ENCODE results near the gene UGT1A6. TPM values are rescaled to one million over a fixed set of nuclear protein-coding genes. Genes with fewer than 3 reads are reported as not detected.

UGT1A6 gene
- total RNA-seq, 1 experiment from 2014 or later, result 2.2 TPM

DNA sequence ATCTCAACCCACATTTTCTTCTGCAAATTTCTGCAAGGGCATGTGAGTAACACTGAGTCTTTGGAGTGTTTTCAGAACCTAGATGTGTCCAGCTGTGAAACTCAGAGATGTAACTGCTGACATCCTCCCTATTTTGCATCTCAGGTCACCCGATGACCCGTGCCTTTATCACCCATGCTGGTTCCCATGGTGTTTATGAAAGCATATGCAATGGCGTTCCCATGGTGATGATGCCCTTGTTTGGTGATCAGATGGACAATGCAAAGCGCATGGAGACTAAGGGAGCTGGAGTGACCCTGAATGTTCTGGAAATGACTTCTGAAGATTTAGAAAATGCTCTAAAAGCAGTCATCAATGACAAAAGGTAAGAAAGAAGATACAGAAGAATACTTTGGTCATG lies 75.4 kb downstream of the UGT1A6 start:
- no peak overlapping the region for H3K4me3 ChIP-seq (ENCODE audit: low read length)
- no peak overlapping the region for H3K27ac ChIP-seq (ENCODE audit: low read length)
- ATAC-seq, result no peak
- H2AFZ ChIP-seq (ENCODE audit: low read length), result no peak overlapping the region
- no peaks in the 10 kb centered on the region for H3K36me3 ChIP-seq (ENCODE audit: low read depth, low read length)
- 0 out of 2 replicates have a peak, but pooled peaks cover 4% of the 10 kb centered on the region for H3K9me2 ChIP-seq (replicated peaks; ENCODE audit: low read length)
- no peaks in the 10 kb centered on the region for H3K79me2 ChIP-seq (ENCODE audit: low read length)
- ChIA-PET CTCF (no interaction called here), POLR2A (ENCODE audit: unreplicated experiment) (no interaction called here)
- H3K27me3 ChIP-seq (ENCODE audit: low read length), result no peaks in the 10 kb centered on the region
- peaks cover 19% of the 10 kb centered on the region for H3K4me1 ChIP-seq (ENCODE audit: insufficient read depth, low read length)
- no peaks in the 10 kb centered on the region for H3F3A ChIP-seq (ENCODE audit: low read length, unreplicated experiment)
- no peaks in the 10 kb centered on the region for H3K9me3 ChIP-seq (ENCODE audit: low read length)
- no peak for DNase-seq
- TF ChIP-seq, protein P1, sequence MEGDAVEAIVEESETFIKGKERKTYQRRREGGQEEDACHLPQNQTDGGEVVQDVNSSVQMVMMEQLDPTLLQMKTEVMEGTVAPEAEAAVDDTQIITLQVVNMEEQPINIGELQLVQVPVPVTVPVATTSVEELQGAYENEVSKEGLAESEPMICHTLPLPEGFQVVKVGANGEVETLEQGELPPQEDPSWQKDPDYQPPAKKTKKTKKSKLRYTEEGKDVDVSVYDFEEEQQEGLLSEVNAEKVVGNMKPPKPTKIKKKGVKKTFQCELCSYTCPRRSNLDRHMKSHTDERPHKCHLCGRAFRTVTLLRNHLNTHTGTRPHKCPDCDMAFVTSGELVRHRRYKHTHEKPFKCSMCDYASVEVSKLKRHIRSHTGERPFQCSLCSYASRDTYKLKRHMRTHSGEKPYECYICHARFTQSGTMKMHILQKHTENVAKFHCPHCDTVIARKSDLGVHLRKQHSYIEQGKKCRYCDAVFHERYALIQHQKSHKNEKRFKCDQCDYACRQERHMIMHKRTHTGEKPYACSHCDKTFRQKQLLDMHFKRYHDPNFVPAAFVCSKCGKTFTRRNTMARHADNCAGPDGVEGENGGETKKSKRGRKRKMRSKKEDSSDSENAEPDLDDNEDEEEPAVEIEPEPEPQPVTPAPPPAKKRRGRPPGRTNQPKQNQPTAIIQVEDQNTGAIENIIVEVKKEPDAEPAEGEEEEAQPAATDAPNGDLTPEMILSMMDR (conservative IDR thresholded peaks at IDR 0.05; ENCODE audit: low read depth, low read length), result no peak
- TF ChIP-seq EZH2 (IDR thresholded peaks at IDR 0.05; ENCODE audit: low read length, unreplicated experiment) (no peak), EZH2phosphoT487 (IDR thresholded peaks at IDR 0.05; ENCODE audit: borderline replicate concordance, low read length) (no peak)
- H3K4me2 ChIP-seq (ENCODE audit: low read length), result no peak overlapping the region
- intact Hi-C loops (cut with micrococcal nuclease), result no loop called here
- H4K20me1 ChIP-seq (ENCODE audit: low read length), result no peaks in the 10 kb centered on the region
- BruUV-seq (replicated peaks), result no TSS peak
- H3K9ac ChIP-seq (ENCODE audit: low read length), result no peak overlapping the region

DNA sequence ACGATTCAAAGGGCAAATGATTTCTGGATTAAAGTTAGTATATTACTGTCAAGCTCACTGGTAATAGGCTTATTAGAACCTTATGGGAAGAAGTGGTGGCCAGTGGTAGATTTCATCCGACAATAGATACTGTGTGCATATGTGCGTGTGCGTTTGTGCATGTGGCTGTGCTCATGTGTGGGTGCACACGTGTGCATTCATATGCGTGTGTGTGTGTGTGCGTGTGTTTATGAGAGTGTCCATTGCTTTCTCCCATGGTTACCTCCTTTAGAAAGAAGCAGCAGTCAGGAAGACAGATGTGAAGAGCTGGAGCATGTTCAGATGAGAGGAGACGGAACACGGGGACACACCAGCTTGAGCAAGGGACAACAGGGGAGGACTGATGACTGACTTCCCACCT lies 76.6 kb downstream of the UGT1A6 start:
- Histone ChIP-seq H3F3A (ENCODE audit: low read length, unreplicated experiment) (no peaks in the 10 kb centered on the region), H3K27ac (ENCODE audit: low read length) (no peak overlapping the region), H3K9ac (ENCODE audit: low read length) (no peak overlapping the region), H4K20me1 (ENCODE audit: low read length) (no peaks in the 10 kb centered on the region), H2AFZ (ENCODE audit: low read length) (no peak overlapping the region), H3K9me2 (replicated peaks; ENCODE audit: low read length) (no peaks in the 10 kb centered on the region), H3K27me3 (ENCODE audit: low read length) (no peaks in the 10 kb centered on the region), H3K4me1 (ENCODE audit: insufficient read depth, low read length) (peaks cover 8% of the 10 kb centered on the region), H3K36me3 (ENCODE audit: low read depth, low read length) (no peaks in the 10 kb centered on the region), H3K4me3 (ENCODE audit: low read length) (no peak overlapping the region), H3K4me2 (ENCODE audit: low read length) (no peak overlapping the region), H3K9me3 (ENCODE audit: low read length) (no peaks in the 10 kb centered on the region), H3K79me2 (ENCODE audit: low read length) (no peaks in the 10 kb centered on the region)
- ATAC-seq (no peak), DNase-seq (no peak)
- no TSS peak for BruUV-seq (replicated peaks)
- TF ChIP-seq, protein P1 (conservative IDR thresholded peaks at IDR 0.05; ENCODE audit: low read depth, low read length), result no peak
- TF ChIP-seq EZH2 (IDR thresholded peaks at IDR 0.05; ENCODE audit: low read length, unreplicated experiment) (no peak), EZH2phosphoT487 (IDR thresholded peaks at IDR 0.05; ENCODE audit: borderline replicate concordance, low read length) (no peak)
- POLR2A ChIA-PET (ENCODE audit: unreplicated experiment), result no interaction called here
- CTCF ChIA-PET, result no interaction called here
- intact Hi-C loops (cut with micrococcal nuclease), result no loop called here

DNA sequence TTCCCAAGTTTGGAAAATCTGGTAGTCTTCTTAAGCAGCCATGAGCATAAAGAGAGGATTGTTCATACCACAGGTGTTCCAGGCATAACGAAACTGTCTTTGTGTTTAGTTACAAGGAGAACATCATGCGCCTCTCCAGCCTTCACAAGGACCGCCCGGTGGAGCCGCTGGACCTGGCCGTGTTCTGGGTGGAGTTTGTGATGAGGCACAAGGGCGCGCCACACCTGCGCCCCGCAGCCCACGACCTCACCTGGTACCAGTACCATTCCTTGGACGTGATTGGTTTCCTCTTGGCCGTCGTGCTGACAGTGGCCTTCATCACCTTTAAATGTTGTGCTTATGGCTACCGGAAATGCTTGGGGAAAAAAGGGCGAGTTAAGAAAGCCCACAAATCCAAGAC lies 79.5 kb downstream of the UGT1A6 start:
- ATAC-seq (no peak), DNase-seq (no peak)
- Histone ChIP-seq H3K27ac (ENCODE audit: low read length) (no peak overlapping the region), H3K79me2 (ENCODE audit: low read length) (no peaks in the 10 kb centered on the region), H3K36me3 (ENCODE audit: low read depth, low read length) (no peaks in the 10 kb centered on the region), H3F3A (ENCODE audit: low read length, unreplicated experiment) (no peaks in the 10 kb centered on the region), H3K4me1 (ENCODE audit: insufficient read depth, low read length) (no peaks in the 10 kb centered on the region), H3K9me3 (ENCODE audit: low read length) (no peaks in the 10 kb centered on the region), H4K20me1 (ENCODE audit: low read length) (no peaks in the 10 kb centered on the region), H3K4me3 (ENCODE audit: low read length) (no peak overlapping the region), H2AFZ (ENCODE audit: low read length) (no peak overlapping the region), H3K27me3 (ENCODE audit: low read length) (no peaks in the 10 kb centered on the region), H3K9ac (ENCODE audit: low read length) (no peak overlapping the region), H3K4me2 (ENCODE audit: low read length) (no peak overlapping the region), H3K9me2 (replicated peaks; ENCODE audit: low read length) (no peaks in the 10 kb centered on the region)
- TF ChIP-seq EZH2 (IDR thresholded peaks at IDR 0.05; ENCODE audit: low read length, unreplicated experiment) (no peak), EZH2phosphoT487 (IDR thresholded peaks at IDR 0.05; ENCODE audit: borderline replicate concordance, low read length) (no peak)
- TF ChIP-seq, protein P1 (conservative IDR thresholded peaks at IDR 0.05; ENCODE audit: low read depth, low read length), result no peak
- intact Hi-C loops (cut with micrococcal nuclease), result no loop called here
- ChIA-PET CTCF (no interaction called here), POLR2A (ENCODE audit: unreplicated experiment) (no interaction called here)
- no TSS peak for BruUV-seq (replicated peaks)

Data from PC-3 (cell line).